GM21381 (cell line): ENCODE results near the gene SOX3.

ENCODE experiments used
- ATAC-seq: cut with Tn5 transposase; IDR thresholded peaks from one replicate; pipeline ENCODE4 v1.9.1; 2021; ENCODE audit warnings: mild to moderate bottlenecking, moderate library complexity; ENCODE audit not compliant: unreplicated experiment

SOX3 gene

DNA sequence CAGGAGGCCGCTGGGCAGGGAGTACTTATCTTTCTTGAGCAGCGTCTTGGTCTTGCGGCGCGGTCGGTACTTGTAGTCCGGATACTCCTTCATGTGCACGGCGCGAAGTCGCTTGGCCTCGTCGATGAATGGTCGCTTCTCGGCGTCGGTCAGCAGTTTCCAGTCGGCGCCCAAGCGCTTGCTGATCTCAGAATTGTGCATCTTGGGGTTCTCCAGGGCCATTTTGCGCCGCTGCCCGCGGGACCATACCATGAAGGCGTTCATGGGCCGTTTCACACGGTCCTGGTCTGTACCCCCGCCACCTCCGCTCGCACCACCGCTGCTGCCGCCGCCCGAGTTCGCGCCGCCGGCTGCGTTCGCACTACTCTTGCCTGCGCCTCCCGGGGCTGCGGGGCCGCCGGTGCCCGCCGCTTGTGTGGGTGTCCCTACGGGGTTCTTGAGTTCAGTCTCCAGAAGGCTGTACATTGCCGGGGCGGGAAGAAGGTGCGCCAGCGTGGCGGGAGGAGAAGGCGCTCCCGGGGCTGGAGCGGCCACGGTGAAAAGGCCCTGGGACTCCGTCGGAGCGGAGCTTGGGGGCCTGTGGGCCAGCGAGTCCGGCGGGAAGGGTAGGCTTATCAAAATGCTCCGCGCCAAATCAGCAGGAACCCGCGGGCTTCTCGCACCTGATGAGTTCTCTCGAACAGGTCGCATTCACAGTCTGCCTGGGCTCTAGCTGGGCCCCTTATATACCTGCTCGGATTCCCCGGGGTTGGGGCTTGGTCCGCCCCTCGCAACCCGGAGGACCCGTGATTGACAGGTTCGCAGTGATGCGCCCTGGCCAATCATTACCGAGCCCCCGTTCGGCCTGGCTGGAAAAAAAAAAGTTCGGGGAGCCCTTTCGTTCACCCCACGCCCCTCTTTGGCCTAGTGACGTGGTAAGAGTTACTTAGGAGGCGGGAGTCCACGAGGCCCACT, at the start of gene SOX3:
Gene SOX3, minus strand, starts transcription at position 699 of the 954 bp plus-strand sequence. Its CDS starts 9 bp downstream, at position 690.
- no peak for ATAC-seq

DNA sequence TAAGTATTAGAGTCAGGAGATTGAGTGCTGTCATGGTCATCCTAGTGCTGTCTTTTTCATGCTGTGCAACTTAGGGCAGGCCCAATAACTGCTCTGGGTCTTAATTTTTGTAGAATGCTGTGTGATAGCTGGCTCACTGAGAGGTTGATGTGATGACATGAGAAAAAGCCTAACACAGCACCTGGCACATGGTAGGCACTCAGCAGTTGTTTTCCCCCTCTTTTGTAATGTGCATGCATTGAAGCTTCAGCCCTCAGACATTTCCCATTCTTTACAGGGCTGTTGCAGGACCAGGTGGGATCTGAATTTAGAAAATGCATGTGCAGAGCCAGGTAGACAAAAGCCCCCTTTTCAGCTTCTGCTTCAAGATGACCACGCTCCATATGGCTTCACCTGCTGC, 44.1 kb upstream of the SOX3 start:
- no peak for ATAC-seq

DNA sequence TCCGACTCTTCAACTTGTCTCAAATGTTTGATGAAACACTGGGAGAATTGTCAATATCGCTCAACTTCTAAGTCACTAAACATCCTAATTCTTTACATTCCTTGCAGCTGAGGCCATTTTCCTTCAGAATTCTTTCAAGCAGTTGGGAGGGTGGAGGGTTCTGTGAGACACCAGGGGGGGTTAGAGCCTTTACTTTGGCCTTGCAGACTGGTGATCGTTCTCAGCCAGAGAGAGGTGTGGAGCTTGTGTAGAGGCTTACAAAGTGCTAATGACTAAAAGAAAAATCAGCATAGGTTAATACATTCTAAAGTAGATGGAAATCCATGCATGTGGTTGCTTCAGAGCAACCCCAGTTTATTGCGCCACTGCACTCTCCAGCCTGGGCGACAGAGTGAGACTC, 21.3 kb upstream of the SOX3 start:
- no peak for ATAC-seq

DNA sequence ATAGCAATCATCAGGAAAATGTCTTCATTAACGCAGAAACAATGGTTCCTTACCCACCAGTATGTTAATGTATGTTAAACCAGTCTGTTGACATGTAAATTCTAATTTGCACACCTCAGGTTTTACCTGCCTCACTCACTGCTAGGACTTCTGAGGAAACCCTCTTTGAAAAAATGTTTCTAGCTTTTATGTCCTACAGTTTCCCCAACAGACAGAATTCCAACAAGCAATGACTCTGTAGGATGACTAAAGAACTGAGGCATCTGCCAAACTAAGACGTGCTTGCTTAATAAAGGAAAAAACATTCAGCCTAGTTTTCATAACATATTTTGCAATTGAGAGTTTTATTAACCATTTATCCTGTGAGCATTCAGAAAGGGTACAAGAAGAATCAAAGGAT, 20.6 kb upstream of the SOX3 start:
- no peak for ATAC-seq

DNA sequence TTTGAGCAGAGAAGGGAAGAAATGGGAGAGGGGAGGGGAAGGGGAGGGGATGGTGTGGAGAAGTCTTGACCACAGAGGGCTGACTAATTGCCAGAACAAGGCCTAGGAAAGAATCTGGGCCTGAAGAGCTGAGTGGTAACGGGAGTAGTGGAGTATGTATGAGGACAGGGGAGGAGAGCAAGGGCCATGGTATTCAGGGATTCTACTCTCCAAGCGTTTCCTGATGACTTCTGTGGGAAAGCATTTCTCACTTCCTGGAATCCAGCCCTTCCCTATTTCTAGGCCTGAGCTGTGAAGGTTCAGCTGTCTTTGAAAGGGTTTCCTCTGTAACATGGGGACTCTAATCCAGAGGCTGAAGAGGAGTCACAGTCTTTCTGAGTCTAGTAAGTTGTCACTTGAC, 19.7 kb upstream of the SOX3 start:
- no peak for ATAC-seq

DNA sequence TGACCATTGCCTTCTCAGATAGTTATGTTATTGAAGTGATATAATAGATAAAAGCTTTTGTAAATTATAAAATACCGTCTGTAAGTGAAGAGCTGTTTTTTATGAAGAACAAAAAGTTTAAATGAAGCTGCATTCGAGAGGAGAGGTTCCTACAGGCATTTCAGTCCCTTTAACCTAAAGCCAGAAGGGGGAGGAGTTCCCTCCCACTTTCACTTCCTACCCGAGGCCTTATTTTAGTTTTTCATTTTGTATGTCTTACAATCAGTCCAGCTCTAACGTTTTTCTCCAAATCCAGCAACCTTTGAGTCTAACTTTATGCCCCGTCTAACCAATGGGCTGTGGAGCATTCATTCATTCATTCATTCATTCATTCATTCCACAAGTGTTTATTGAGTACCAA, 16.5 kb upstream of the SOX3 start:
- no peak for ATAC-seq

DNA sequence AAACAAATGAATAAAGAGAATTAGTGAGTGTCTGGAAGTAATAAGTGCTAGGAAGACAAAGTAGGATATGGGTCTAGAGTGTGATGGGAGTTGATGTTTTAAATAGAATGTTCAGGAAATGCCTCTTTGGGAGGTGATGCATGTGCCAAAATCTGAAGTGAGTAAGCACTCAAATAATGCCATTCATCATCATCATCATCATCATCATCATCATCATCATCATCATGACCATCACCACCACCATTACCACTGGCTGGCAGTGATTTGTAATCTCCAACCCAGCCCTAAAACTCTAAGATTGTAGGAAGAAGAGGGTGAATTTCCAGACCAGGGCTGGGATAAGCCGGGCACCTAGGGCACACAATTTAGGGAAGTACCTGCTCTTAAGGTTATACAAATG, 9.7 kb upstream of the SOX3 start:
- ATAC-seq: no peak

DNA sequence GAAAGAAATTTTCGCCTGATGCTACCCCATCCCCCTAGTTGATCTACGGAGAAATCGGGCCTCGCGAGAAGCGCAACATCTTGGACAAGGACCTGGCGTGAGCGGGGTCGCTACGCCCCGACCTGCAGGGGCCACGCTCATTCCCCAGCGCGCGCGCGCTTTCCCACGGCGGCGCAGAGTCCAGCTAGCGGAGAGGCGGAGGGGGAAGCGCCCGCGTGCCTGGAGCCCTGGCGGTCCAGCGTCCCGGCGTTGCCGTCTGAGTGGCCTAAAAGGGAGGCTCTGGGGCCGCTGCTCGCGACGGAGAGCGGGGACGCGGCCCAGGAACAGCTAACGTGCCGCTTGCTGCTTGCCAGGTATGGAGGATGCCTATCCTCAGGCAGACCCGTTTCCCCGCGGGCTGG, 6.0 kb upstream of the SOX3 start:
- ATAC-seq: no peak

DNA sequence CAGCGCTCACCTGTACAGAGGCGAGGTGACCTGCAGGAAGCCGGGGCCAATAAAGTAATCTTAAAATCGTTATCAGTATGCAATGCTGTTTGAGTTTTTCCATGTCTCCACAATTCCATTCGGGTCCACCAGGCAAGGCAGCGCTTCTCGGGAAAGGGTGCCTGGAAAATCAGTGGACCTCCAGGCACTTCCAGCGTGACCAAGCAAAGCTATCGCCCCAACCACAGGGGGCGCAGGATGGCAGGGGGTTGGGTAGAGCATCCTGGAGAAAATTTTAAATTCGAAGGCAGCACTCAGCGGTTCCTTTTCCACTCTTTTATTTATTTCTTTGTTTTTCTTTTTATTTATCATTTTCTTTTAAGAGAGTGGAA, 5.4 kb upstream of the SOX3 start:
- no peak for ATAC-seq

DNA sequence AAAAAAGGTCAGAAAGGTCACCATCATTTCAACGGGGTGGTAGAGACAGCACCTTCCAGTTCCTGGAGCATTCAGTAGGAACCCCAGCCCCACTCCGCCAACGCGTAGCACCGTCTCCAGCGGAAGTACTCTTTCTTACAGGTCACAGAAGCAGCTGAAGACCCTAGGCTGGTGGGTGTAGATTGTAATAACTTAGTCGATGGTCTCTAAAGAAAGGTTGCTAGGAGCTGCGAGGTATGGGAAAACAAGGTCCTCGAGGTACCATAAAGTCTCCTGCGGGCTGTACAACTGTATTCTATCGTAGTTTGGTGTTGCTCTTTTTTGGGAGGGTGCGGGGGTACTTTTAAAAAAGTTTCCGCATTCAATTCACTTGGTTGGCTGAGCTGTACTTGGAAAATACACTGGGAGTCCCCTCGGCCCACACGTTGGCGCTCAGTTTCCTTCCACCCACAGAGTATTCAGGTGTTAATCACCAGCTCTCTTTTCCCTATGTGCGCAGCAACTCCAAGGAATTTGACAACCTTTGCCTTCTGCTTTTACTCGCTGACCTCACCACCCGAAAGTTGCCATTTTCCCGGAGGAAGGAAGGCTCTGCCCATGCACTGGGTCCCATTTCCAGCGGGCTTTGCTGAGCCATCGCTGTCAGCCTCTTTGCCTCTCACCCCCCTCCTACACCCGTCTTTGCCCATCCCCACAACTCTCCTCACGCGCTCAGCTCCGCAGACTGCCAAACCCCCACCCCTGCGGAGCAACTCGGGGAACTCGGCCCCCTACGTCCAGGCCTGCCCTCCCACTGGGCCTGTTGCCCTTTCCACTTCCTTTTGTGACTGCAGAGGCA, 4.8 kb upstream of the SOX3 start:
- no peak for ATAC-seq

DNA sequence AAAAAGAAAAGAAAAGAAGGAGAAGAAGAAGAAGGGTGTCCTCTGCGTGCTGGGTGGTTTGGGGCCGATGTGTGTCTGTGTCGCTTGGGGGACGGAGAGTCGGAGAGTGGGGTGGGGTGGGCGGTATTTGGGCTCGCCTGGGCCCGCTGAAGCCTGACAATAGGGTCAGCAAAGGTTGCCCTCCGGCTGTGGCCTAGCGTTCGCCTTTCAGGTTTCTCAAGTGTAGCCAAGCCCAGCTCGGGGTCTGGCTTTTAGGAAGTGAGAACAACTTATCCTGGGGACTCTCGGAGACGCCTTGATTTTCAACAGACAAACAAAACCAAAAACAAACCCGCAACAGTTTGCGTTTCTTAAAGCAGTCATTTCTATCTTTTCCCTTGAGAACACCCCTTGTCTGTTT, 4.1 kb upstream of the SOX3 start:
- no peak for ATAC-seq

DNA sequence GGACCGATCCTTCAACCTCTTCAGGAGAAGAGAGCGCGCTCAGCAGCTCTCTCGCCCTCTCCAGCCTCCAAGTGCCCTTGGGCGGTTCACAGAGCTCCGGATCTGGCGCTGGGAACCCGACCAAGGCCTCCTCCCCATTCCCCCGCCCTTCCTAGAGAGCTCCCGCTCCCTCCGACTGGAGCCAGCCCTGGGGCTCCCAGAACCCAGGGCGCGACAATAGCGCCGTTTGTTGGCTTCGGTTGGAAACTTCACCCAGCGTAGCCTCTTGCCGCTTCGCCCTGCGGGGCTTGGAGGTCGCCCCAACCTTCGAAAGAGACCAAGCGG, 3.1 kb upstream of the SOX3 start:
- ATAC-seq: no peak

DNA sequence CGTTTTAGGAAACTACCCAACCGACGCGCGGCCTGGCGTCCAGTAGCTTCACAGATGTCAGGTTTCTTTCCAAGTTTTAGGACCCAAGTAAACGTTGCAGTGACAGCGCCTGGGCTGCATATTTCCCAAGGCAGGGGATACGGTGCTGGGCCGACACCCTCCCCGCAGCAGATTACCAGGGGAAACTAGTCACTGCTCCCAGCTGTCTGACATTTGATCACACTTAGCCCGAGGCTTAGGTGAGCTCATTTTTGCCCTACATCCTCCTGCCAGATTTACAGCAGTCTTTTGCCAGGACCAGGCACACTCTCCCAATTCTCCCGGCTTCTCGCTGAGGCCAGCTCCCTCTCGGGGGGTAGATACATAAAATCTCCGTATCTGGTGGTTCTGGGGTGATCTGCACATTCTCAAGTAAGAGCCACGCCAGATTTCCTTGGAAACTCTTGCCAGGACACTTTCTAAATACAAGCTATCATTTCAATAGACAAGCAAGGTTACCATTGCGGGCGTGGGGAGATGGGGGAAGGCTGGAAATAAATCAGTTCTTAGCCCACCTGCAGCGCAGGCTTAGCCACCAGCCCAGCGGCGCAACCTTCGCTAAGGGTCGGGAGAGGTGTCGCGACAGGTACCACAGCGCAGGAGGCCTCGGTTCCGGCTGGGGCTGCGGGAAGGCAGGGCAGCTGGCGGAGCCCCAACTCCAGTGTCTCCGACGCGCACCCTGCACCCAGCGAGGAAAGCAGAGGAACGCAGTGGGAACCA, 2.5 kb upstream of the SOX3 start:
- no peak for ATAC-seq

DNA sequence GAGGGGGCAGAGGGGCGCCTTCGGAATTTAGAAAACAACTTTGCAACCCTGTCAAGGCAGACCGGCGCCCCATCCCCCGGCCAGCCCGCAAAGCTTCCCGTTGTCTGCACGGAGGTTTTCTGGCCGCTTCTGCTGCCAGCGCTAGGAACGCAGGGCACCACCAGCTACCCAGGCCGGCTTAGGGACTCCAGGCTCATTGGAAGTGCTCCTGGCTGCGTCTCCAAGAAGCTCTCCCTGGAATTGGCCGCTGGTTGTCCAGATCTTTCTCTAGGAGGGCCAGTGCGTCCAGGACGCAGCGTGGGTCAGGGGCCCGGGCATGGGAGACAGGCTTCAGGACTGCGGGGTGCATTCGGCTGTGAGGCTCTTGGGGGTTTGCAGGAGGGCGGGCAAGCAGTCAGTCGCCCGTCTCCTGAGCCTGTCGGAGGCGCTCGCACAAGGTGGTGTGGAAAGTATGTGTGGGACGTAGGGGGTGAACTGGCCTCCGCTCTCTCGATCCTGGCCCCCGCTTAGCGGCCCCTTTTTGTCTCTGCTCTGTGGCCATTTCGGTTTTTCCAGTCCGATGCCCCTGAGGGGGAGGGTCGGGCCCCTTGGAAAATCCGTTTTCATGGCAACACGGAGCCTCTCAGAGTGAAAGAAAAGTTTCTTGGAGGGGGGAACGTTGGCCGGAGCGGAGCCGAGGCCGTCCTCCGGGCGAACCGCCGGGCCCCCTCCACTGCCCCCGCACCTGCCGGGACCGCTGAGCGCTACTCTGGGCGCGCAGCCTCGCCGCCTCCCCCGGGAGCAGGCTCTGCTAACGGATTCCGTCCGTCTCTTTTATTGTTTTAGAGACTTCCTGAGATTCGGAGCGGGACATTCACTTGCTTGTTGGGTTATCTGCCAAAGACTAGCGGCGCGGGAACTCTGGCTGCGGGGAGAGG, 810 bp upstream of the SOX3 start:
- ATAC-seq: no peak

DNA sequence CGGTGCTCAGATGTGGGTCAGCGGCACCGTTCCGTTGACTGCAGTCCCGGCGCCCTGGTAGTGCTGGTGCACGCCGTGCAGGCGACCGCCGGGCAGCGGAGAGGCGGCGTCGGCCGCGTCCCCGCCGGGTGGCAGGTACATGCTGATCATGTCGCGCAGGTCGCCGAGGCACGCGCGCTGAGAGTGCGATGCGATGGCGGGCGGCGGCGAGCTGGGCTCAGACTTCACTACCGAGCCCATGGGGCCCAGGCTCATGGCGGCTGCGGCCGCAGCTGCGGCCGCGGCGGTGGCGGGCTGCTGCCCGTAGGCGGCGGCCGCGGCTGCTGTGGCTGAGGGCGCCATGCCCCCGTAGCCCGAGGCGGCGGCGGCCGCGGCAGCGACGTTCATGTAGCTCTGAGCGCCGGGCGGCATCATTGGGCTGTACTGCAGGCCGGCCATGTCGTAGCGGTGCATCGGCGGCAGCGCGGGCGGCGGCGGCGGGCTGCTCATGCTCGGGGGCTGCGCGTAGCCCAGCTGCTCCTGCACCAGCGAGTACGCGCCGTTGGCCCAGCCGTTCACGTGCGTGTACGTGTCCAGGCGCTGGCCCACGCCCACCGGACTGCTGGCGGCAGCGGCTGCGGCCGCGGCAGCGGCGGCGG, 1.0 kb downstream of the SOX3 start:
- no peak for ATAC-seq

DNA sequence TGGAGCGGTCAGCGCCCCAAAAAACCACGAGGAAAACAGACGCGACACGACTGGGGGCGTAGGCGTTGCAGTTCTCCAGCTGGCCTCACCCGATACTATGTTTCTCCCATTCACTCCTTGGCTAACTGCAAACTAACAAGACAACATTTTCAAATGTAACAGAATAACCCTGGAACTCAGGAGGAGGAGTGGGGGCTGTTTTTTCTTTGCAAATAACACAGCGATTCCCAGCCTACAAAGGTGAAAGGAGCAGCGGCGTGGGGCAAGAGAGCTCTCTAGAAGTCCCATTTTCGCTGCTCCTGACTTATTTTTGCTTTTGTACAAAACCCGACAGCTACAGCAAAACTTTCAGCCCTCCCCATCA, 1.6 kb downstream of the SOX3 start:
- ATAC-seq: no peak

DNA sequence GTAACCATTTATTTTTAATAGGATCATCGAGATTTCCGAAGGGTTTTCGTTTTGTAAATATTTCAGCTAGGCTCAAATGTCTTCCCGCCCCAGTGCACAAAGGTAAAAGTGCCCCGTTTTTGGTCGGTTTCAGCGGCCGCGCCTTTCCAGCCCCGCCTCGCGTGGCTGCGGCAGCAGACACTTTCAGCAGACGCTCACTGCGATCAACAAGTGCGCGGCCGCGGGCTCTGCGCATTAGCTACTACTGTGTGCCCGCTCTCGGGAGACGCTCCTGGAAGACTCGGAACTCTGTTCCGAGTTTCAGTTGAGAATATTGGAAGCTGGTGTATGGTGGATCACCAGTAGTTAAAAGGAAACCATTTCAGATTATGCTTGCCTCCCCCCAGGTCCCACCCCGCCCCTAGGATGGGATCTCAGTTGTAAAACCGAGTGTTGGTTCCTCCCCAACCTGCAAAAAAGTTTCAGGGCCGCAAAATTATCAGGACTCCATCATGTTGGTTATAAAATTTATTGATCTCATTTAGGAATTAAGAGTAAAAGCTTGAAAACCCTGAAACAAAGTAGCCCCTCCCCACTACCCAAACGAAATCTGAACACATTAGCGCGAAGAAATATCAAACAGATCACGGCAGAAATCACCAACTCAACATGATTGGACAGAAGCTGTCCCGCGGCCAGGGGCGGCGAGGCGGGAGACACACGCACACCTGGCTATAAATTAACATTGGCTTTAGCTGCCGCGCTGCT, 2.2 kb downstream of the SOX3 start:
- ATAC-seq: no peak

DNA sequence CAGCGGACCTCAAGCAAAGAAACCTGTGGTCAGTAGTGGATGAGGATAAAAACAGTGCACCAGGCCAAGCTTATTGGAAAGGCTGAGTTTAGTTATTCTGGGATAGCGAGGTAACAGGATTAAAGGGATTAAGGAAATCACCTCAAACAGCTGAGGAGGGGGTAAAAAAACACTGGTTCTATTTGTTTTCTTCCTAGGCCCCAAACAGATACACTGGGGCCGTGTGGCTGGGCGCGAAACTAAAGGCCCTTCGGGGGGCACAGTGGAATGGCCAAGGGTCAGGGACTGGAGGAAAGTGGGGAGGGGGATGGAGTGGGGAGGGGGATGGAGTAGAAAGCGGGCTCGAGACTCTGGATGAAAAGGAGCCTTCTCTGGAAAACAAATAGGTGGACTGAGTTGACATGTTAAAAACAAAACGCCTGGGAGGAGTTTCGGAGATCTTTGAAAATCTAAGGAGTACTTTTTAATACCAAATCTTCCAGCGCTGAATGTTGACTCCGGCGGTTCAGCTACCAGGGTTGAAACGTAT, 2.9 kb downstream of the SOX3 start:
- no peak for ATAC-seq

DNA sequence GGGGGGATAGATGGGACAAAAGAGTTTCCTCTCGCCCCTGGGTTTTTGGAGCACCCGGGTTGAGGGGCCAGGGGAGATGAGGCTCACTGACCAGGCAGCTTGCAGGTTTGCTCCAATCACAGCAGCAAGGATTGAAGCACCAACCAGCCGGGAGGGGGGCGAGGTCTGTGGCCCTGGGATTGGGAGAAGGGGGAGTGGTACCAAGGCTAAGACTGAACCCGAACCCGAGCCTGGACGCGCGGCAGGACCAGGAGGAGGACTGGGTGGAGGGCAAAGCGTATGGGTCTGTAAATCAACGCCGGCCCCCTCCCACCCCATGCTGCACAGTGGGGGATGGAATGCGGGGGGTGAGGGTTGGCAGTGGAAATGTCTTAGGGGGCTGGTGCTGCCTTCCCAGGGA, 3.5 kb downstream of the SOX3 start:
- ATAC-seq: no peak
